Ascending aorta (tissue), 2 donors: ENCODE measurements around the gene AQP2. TPM values are rescaled to one million over a fixed set of nuclear protein-coding genes. Genes with fewer than 3 reads are reported as not detected.

ENCODE experiments used
- DNase-seq, 2 donors: peaks; one replicate each; pipeline ENCODE4 v3.0.0-alpha.2; 2019; ENCODE audit warnings: low spot score in 2 of 2
- H3K27ac ChIP-seq, 2 donors: fragments of 200-600 bp; sonication (generic); one replicate each; pipeline ENCODE4 v1.5.1; 2016 to 2017; ENCODE audit warnings: mild to moderate bottlenecking in 1 of 2
- H3K27me3 ChIP-seq: fragments of 200-600 bp; sonication (generic); one replicate; pipeline ENCODE4 v1.5.1; 2017
- H3K36me3 ChIP-seq, 2 donors: fragments of 200-600 bp; sonication (generic); one replicate each; pipeline ENCODE4 v1.5.1; 2016
- H3K4me1 ChIP-seq, 2 donors: fragments of 200-600 bp; sonication (generic); one replicate each; pipeline ENCODE4 v1.5.1; 2016 to 2017; ENCODE audit warnings: mild to moderate bottlenecking in 1 of 2
- H3K4me3 ChIP-seq, 2 donors: fragments of 200-600 bp; sonication (generic); one replicate each; pipeline ENCODE4 v1.5.1; 2016 to 2017; ENCODE audit warnings: mild to moderate bottlenecking in 1 of 2
- H3K9me3 ChIP-seq, 2 donors: fragments of 200-600 bp; sonication (generic); one replicate each; pipeline ENCODE4 v1.5.1; 2016
- intact Hi-C: fragments of 100-400 bp; cut with DNase I; formaldehyde crosslinking; loops from one replicate; pipeline ENCODE4 v1.15.1; 2023
- total RNA-seq: library from RNA; depleted of rRNA; stranded (reverse); fragments of >200 nt; gene quantifications from one replicate; pipeline ENCODE4 v1.1.0, GENCODE V29; 2016
- TF ChIP-seq, protein P1 (sequence below), 3 experiments: fragments of 200-600 bp in 2 of 3; fragments of 450-650 bp in 1 of 3; sonication (generic) in 2 of 3; IDR thresholded peaks; one replicate each; pipeline ENCODE4 v1.5.1; 2016 to 2019; ENCODE audit warnings: antibody characterized with exemption in 3 of 3, mild to moderate bottlenecking in 1 of 3, moderate library complexity in 1 of 3

AQP2 gene
- total RNA-seq, 1 donor from 2014 or later = not detected

DNA sequence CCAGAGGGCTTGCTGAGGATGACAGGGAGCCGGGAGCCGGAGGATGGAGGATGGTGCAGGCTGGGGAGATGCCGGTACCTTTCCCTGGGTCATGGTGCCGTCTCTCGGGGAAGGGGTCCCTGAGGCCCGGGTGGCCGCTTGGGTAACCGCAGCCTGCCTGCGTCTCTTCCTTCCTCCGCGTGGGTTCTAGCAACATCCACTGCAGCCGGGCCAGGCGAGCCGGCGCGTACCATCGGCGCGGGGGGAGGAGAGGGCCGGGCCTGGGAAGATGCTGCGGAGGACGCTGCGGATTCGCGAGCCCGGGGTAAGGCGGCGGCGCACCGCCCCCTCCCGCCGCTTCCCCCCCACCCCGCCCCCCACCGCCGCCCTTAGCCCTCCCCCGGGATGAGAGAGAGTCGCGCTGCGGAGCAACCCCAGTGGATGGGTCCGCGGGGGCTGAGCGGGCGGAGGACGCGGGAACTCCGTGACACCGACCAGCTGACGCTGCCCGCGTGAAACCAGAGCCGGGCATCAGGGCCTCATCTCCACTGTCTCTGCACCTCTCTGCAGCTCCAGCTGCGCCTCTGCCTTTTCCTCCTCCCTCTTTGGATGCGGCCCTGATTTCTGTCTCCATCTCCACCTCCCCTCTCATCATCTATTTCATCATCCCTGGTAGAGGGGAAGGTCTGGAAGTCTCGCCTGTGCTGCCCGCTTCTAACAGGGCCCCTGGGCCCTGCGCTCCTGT is 46.7 kb upstream of the AQP2 start, which contains the start of gene FAIM2:
FAIM2 (minus strand) TSS at position 201 of the 724 bp plus-strand sequence; CDS start at position 93, 108 bp downstream.
- intact Hi-C loops = no loop called here
- H3K4me1 ChIP-seq = peaks cover 0 to 2% of the 10 kb centered on the region in 2 donors
- H3K4me3 ChIP-seq = peak within 1 kb of the TSS; percentile 67 to 69
- peak in 1 of 2 donors; percentile 75 for DNase-seq
- H3K27me3 ChIP-seq = no peaks in the 10 kb centered on the region
- H3K27ac ChIP-seq = no peak within 1 kb of the TSS
- H3K9me3 ChIP-seq = no peaks in the 10 kb centered on the region
- no peaks in the 10 kb centered on the region for H3K36me3 ChIP-seq
- TF ChIP-seq, protein P1, sequence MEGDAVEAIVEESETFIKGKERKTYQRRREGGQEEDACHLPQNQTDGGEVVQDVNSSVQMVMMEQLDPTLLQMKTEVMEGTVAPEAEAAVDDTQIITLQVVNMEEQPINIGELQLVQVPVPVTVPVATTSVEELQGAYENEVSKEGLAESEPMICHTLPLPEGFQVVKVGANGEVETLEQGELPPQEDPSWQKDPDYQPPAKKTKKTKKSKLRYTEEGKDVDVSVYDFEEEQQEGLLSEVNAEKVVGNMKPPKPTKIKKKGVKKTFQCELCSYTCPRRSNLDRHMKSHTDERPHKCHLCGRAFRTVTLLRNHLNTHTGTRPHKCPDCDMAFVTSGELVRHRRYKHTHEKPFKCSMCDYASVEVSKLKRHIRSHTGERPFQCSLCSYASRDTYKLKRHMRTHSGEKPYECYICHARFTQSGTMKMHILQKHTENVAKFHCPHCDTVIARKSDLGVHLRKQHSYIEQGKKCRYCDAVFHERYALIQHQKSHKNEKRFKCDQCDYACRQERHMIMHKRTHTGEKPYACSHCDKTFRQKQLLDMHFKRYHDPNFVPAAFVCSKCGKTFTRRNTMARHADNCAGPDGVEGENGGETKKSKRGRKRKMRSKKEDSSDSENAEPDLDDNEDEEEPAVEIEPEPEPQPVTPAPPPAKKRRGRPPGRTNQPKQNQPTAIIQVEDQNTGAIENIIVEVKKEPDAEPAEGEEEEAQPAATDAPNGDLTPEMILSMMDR (IDR thresholded peaks at IDR 0.05) = no peak

DNA sequence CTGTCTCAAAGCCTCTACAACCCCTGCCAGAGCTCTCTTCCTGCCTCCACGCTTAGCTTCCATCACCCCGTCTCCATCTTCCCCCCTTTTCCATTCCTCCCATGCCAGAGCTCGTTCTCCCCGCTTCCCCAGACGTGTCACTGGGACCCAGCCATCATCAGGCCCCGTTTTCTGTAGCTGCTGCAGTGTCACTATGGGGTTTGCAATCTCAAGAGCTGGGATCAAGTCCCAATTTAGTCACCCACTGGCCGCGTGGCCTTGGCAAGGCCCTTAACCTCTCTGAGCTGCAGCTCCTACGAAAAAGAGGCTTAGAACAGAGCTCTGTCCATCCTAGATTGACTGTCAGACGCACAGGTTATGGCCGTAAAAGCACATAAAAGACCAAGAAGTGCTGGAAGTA is 45.9 kb upstream of the AQP2 start:
- TF ChIP-seq, protein P1 (IDR thresholded peaks at IDR 0.05) = no peak
- Histone ChIP-seq H3K27me3 (no peaks in the 10 kb centered on the region), H3K27ac (no peak overlapping the region), H3K36me3 (no peaks in the 10 kb centered on the region), H3K4me3 (no peak overlapping the region), H3K4me1 (peaks cover 0 to 2% of the 10 kb centered on the region in 2 donors), H3K9me3 (no peaks in the 10 kb centered on the region)
- intact Hi-C loops = no loop called here
- DNase-seq = no peak

DNA sequence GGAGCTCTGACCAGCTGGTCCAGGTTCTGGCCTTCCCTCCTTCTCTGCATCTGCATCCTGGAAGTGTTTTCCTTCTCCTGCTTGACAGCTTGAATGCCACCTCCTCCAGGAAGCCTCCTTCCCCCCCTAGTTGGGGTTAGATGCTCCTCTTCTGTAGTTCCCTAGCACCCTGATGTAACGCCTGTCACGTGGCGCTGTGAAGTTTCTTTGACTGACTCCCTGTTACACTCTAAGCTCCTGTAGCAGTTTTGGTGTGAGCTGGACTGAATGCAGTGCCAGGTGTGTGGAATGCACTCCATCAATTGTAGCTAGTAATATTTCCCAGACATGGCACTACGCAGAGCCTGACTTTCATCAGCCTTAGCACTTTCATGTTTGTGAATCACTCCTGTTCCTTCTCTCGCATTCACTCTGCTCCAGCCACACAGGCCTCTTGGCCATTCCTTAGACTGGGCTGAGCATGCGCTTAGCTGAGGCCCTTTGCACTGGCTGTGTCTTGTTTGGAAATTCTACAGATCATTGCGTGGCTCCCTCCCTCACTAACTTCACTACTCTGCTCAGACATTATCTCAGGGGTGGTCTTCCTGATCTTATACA is 44.7 kb upstream of the AQP2 start:
- DNase-seq = no peak
- no peaks in the 10 kb centered on the region for H3K9me3 ChIP-seq
- no peak overlapping the region for H3K27ac ChIP-seq

DNA sequence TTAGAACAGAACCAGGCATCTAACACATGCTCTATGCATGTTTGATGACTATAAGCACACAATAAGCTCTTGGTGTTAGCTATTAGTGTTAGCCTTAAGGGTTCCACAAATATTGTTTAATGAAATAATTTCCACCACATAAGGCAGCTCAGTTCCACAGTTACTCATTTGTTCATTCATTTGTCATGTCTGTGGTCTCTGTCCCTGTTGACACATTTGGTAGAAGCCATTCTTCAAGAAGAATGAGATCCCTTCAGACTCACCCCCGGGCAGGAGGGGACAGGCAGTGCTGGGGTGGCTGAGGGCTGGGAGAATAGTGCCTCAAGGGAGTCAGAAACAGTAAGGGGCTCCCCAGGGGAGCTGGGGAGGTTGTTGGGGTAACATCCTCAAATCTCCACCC is 43.2 kb upstream of the AQP2 start:
- Histone ChIP-seq H3K36me3 (no peaks in the 10 kb centered on the region), H3K4me1 (peaks cover 0 to 2% of the 10 kb centered on the region in 2 donors), H3K27me3 (no peaks in the 10 kb centered on the region), H3K4me3 (no peak overlapping the region), H3K9me3 (no peaks in the 10 kb centered on the region), H3K27ac (no peak overlapping the region)
- DNase-seq = no peak
- TF ChIP-seq, protein P1 (IDR thresholded peaks at IDR 0.05) = no peak
- intact Hi-C loops = no loop called here

More for the DNA sequence above, 44.7 kb upstream of the AQP2 start:
- H3K4me1 ChIP-seq = peaks cover 0 to 2% of the 10 kb centered on the region in 2 donors
- no peaks in the 10 kb centered on the region for H3K27me3 ChIP-seq
- H3K4me3 ChIP-seq = no peak overlapping the region
- TF ChIP-seq, protein P1 (IDR thresholded peaks at IDR 0.05) = no peak
- no peaks in the 10 kb centered on the region for H3K36me3 ChIP-seq
- intact Hi-C loops = no loop called here

DNA sequence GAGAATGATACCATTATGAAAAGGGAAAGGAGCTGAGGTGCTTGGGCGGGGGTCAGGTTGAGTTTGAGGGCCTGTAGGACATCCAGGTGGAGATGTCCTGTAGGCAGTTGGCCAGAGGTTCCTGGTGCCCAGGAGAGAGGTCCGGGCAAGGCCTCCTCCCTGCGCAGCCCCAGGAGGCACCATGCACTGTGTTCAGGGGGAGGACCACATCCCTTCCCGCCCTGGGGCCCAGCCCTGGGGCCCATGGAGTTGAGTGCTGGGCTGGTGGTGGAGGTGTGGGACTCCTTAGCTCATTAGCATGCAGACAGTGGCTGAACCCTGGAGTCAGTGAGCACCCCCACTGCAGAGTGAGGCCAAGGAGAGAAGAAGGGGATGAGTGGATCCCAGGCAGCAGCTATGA is 41.2 kb upstream of the AQP2 start:
- TF ChIP-seq, protein P1 (IDR thresholded peaks at IDR 0.05) = no peak
- Histone ChIP-seq H3K36me3 (no peaks in the 10 kb centered on the region), H3K27ac (no peak overlapping the region), H3K4me3 (no peak overlapping the region), H3K4me1 (no peaks in the 10 kb centered on the region), H3K9me3 (no peaks in the 10 kb centered on the region), H3K27me3 (no peaks in the 10 kb centered on the region)
- DNase-seq = no peak
- intact Hi-C loops = no loop called here
